Calu3 (cell line): ENCODE measurements around the gene SCARB1. TPM values are rescaled to one million over a fixed set of nuclear protein-coding genes. Genes with fewer than 3 reads are reported as not detected.

ENCODE experiments used
- BruUV-seq: library from RNA; stranded (reverse); fragments of 400-500 nt; replicated peaks from 2 replicates; lab custom pipeline; 2021; lab: Mats Ljungman, UMichigan
- CTCF ChIA-PET: fragments of 300-600 bp; sonication (Branson Sonifier 250); formaldehyde crosslinking; loops from one replicate; lab custom pipeline; 2022; ENCODE audit warnings: antibody characterized with exemption; lab: Charles Lee
- DNase-seq: peaks from one replicate; pipeline ENCODE4 v3.0.0; 2022
- H3K27ac Mint-ChIP-seq: one replicate; pipeline ENCODE4 v1.8.0; 2022; ENCODE audit warnings: mixed read lengths; ENCODE audit not compliant: unreplicated experiment
- H3K27me3 Mint-ChIP-seq: one replicate; pipeline ENCODE4 v1.8.0; 2022; ENCODE audit warnings: mixed read lengths; ENCODE audit not compliant: unreplicated experiment
- H3K36me3 Mint-ChIP-seq: one replicate; pipeline ENCODE4 v1.8.0; 2022; ENCODE audit warnings: mild to moderate bottlenecking, moderate library complexity, mixed read lengths; ENCODE audit not compliant: insufficient read depth, unreplicated experiment
- H3K4me1 Mint-ChIP-seq: one replicate; pipeline ENCODE4 v1.8.0; 2022; ENCODE audit warnings: mild to moderate bottlenecking, low read depth, mixed read lengths; ENCODE audit not compliant: unreplicated experiment
- H3K4me3 Mint-ChIP-seq: one replicate; pipeline ENCODE4 v1.8.0; 2022; ENCODE audit warnings: mild to moderate bottlenecking, low read depth, moderate library complexity, mixed read lengths; ENCODE audit not compliant: unreplicated experiment
- H3K9me3 Mint-ChIP-seq: one replicate; pipeline ENCODE4 v1.8.0; 2022; ENCODE audit warnings: low read depth, mixed read lengths; ENCODE audit not compliant: unreplicated experiment
- CTCF ChIP-seq: fragments of 200-600 bp; IDR thresholded peaks from one replicate; pipeline ENCODE4 v1.8.0; 2022; ENCODE audit warnings: antibody characterized with exemption; ENCODE audit not compliant: unreplicated experiment
- intact Hi-C: fragments of 100-400 bp; cut with micrococcal nuclease; formaldehyde crosslinking; loops from one replicate; pipeline ENCODE4 v1.10.0; 2022; ENCODE audit not compliant: unreplicated experiment
- total RNA-seq: library from RNA; stranded (reverse); gene quantifications from 2 replicates; pipeline ENCODE4 v1.2.3, GENCODE V29; 2022

SCARB1 gene
- total RNA-seq, 1 experiment from 2014 or later, result 51.6 TPM

DNA sequence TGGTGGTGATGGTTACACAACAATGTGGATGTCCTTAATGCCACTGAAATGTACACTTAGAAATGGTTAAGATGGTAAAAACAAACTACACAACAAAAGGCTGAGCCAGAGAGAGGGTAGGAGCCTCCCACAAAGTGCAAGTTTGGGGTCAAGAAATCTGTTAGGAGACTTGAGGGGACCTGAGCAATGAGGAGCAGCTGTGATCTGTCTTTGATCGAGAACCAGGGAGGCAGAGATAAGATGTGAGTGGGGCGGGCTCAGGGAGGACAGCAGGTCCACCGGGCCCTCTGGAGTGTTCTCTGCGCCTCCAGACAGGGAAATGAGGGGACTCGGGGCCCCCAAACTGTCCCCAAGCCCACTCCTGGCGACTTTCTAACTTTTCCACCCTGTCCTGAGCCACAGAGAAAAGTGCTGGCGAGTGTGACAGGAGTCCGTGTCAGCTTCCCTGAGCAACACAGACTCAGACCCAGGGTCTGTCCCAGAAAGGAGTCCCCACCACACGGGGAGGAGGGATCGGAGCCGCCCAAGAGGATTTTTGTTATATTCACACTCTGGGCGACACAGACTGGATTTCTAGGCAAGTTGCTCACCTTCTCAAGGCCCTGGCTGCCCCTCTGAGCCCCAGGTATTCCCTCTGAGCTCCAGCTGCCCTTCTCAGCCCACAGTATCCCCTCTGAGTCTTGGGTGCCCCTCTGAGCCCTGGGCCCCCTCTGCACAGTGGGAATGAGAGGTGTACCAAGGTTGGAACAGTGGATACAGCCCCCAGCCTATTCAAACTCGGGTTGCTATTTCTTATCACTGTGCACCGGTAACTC is 11.5 kb upstream of the SCARB1 start:
- DNase-seq, result no peak
- no peaks in the 10 kb centered on the region for H3K9me3 Mint-ChIP-seq
- no peaks in the 10 kb centered on the region for H3K36me3 Mint-ChIP-seq
- H3K4me1 Mint-ChIP-seq, result peaks cover 18% of the 10 kb centered on the region
- no TSS peak for BruUV-seq
- intact Hi-C loops, result no loop called here
- no peak overlapping the region for H3K4me3 Mint-ChIP-seq
- CTCF ChIA-PET, result no interaction called here
- H3K27ac Mint-ChIP-seq, result no peak overlapping the region
- H3K27me3 Mint-ChIP-seq, result no peaks in the 10 kb centered on the region
- TF ChIP-seq CTCF, result no peak

GRCh38 chr12:124874188-124874587 is 10.5 kb upstream of the SCARB1 start:
- H3K27me3 Mint-ChIP-seq, result no peaks in the 10 kb centered on the region
- CTCF ChIA-PET, result no interaction called here
- H3K36me3 Mint-ChIP-seq, result no peaks in the 10 kb centered on the region
- no peak overlapping the region for H3K27ac Mint-ChIP-seq
- no peak overlapping the region for H3K4me3 Mint-ChIP-seq
- H3K9me3 Mint-ChIP-seq, result no peaks in the 10 kb centered on the region
- BruUV-seq, result no TSS peak
- DNase-seq, result no peak
- H3K4me1 Mint-ChIP-seq, result peaks cover 18% of the 10 kb centered on the region
- no peak for TF ChIP-seq CTCF
- intact Hi-C loops, result no loop called here

DNA sequence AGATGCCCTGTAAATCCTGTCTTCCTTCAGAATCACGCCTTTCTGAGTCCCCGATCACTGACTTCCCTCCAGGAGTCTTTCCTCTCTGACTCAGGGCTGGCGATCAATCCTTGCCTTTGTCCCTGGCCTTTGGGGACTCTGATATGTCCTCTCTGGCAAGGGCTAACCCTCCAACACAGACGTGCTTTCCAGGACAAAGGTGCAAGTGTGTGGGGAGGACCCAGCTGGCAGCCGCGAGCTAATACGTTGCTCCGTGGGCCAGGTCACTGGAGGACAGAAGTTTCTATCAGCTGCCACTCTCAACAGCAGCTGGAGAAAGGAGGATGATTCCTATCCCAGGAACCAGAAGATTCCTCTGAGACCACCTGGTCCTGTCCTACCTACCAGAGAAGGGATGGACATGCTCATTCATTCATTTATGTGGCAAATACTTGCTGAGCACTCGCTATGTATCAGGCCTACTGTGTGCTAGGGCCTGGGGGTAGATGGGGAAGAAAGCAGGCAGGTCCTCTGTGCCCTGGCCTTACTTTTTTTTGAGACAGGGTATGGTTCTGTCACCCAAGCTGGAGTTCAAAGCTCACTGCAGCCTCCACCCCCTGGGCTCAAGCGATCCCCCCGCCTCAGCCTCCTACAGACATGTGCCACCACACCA is 8.5 kb upstream of the SCARB1 start:
- CTCF ChIA-PET, result no interaction called here
- intact Hi-C loops, result no loop called here
- H3K9me3 Mint-ChIP-seq, result peaks cover 2% of the 10 kb centered on the region
- no peak for TF ChIP-seq CTCF
- no peak for DNase-seq
- H3K36me3 Mint-ChIP-seq, result no peaks in the 10 kb centered on the region
- H3K27me3 Mint-ChIP-seq, result no peaks in the 10 kb centered on the region
- H3K27ac Mint-ChIP-seq, result no peak overlapping the region
- H3K4me3 Mint-ChIP-seq, result no peak overlapping the region
- H3K4me1 Mint-ChIP-seq, result peaks cover 17% of the 10 kb centered on the region
- BruUV-seq, result no TSS peak

DNA sequence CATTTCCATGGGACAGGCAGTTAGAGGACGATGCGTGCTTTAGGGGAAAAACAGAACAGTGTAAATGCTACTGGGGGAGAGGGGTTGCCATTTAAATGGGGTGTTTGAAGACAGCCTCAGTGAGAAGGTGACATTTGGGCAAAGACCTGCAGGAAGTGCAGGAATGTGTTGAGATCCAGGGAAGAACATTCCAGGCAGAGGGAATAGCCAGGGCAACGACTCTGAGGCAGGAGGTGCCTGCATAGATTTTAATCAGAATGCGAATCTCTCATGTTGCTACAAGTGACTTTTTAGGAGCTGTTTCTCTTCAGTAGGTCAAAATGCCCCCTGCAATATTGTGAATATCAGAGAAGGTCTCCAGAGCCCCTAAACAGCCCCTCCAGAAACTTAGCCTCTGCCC is 7.6 kb upstream of the SCARB1 start:
- H3K36me3 Mint-ChIP-seq, result no peaks in the 10 kb centered on the region
- H3K4me3 Mint-ChIP-seq, result no peak overlapping the region
- intact Hi-C loops, result no loop called here
- no peak for DNase-seq
- CTCF ChIA-PET, result no interaction called here
- no TSS peak for BruUV-seq
- peaks cover 20% of the 10 kb centered on the region for H3K4me1 Mint-ChIP-seq
- no peaks in the 10 kb centered on the region for H3K27me3 Mint-ChIP-seq
- TF ChIP-seq CTCF, result no peak
- H3K9me3 Mint-ChIP-seq, result peaks cover 2% of the 10 kb centered on the region
- no peak overlapping the region for H3K27ac Mint-ChIP-seq
